NCI-H1105 treated with DMSO at 0.1 percent for 48 hours (cell line): ENCODE results near the gene ELP4.

Experiments
- DNase-seq: peaks from one replicate; lab custom pipeline; 2025; lab: John Stamatoyannopoulos, UW

The ELP4 gene

GRCh38 chr11:31809857-31810778 lies 300.6 kb downstream of the ELP4 start:
- peak; percentile 45 for DNase-seq

- peak; percentile 89 for DNase-seq
Observed at GRCh38 chr11:31810779-31811647, 301.4 kb downstream of the ELP4 start, which contains the start of gene PAX6. Gene PAX6 (minus strand): TSS chr11:31811322. CDS start chr11:31806411, 4,911 bp downstream.

DNA sequence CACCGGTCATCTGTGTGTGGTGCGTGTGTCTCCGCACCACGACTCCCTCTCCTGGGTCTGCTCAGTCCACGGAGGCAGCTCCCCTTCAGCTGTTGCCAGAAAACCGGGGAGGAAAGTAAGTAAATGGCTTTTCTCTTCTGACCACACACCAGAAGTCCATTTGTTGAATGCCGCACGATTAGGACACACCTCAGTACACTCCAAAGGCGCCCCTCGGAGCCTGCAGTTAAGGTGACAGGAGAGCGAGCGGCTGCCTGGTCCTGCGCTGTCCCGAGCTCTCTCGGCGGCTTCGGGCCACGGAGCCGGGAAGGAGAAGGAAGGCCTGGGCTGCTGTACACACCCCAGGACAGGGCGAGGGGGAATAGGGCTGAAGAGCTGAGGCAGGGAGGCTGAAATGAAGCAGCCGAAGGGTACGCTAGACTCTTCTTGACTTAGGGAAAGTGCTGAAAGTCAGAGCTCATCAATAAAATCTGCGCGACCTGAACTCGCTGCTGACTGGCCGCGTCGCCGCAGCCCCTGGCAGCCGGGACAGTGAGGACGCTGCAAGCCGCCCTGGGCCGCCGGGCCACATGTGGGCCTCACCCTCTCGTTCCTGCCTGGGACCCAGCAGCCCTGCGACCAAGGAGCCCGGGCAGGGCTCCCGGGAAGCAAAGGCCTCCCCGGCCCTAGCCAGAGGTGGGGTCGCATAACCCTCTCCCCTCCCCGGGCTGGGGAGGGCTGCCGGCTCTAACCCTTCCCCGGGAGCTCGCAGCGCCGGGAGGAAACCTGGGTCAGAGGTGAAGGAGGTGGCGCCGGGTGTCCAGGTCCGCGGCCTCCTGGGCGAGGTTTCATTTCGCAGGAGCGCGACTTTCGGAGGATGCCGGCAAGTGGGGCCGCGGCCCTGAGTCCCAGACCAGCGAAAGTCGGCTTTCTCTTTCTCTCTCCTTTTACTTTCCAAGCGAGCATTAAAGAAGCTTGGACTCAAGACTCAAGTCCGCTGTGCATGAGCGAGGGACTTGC lies 303.1 kb downstream of the ELP4 start:
- peak; percentile 36 for DNase-seq

DNA sequence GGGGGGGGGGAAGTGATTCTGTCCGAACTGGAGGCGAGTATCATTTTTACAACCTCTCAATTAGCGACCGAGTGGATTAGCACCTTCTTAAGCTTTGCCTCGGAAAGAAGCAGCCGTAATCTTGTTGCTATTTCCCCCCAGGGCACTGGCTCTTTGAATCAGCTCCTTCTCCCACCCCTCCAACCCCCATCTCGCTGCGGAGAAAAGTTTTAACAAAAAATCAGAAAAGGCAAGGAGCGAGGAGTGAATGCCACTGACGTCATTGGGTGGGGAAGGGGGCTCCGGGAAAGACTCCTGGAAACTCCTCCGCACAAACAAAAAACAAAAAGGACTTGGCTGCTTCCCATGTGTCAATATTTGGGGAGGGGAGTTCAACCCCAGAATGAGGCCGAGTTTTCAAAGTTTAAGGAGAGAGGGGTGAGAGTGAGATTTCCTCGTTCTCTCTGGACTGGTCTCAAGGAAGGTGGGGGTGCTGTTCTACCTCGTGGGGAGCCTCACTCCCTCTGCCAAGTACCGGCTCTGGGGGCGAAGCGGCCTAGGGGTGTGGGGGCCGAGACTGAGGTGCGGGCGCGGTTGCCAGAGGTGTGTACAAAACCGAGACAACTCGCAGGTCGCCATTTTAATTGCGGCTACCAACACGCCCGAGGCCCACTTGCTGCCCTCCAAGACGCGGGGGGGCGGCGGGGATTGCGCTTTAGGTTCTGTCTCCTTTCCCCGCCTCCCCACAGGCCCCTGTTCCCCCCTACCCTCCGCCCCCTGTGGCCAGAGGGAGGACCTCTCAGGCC lies 304.0 kb downstream of the ELP4 start:
- no peak for DNase-seq

DNA sequence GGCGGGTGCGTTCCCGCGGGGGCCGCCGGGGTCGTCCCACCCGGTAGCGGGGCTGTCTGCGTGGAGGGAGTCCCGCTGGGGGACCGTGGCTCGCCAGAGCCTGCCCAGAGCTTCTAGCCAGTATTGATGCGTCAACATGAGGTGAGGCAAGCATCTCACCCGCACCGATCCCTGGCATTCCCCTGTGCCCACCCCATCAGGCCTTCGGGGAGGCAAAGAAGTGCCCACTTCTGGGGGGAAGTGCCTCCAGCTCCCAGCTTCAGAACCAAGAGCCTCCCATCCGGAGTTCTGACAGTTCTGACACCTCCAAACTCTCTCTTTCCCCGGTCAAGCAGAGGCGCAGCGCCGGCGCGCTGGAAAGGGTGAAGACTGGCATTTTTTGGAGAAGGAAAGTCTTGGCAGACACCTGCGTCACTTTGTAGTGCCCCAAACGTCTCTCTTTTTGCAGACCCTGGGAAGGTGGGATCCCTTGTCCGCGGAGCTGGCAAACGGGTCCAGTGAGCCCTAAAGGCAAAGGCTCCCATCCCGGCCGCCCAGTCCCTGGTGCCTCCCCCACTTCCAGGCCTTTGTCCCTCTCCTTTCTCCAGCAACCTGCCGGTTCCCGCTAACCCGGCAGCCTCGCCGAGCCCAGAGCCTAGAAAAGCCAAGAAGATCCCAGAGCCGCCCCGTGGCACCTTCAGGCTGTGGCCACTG lies 304.8 kb downstream of the ELP4 start:
- no peak for DNase-seq

DNA sequence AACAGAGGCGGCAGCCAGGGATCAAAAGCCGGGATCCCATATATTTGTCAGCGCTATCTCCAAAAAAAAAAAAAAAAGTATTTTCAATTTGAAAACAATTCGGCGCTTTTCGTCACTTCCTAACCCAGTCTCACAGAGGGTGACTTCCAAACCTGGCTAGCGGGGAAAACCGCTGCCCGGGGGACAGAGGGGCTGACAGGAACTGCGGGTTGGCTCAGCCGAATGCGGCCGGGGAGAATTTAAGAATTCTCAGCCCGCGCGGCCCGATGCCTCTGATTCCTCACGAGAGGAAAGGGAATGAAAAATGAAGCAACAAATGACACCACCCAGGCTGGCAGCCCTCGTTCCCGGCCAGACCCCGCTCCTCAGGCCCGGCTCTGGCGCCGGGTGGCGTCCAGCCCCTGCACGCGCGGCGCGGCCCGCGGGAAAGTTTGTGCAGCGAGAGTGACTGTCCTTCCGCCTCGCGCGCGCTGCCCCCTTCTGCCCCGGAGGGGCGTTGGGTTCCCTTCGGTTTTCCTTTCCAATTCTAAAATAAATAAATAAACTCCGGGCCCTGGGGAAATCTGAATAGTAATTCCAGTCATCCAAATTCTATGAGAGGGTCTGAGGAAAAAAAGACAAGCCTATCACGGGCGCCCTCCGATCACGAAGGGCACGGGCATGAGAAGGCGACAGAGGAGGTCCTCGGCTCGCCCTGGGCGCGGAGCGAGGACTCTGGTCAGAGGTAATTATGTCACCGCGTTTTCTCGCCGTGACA lies 306.3 kb downstream of the ELP4 start:
- no peak for DNase-seq

DNA sequence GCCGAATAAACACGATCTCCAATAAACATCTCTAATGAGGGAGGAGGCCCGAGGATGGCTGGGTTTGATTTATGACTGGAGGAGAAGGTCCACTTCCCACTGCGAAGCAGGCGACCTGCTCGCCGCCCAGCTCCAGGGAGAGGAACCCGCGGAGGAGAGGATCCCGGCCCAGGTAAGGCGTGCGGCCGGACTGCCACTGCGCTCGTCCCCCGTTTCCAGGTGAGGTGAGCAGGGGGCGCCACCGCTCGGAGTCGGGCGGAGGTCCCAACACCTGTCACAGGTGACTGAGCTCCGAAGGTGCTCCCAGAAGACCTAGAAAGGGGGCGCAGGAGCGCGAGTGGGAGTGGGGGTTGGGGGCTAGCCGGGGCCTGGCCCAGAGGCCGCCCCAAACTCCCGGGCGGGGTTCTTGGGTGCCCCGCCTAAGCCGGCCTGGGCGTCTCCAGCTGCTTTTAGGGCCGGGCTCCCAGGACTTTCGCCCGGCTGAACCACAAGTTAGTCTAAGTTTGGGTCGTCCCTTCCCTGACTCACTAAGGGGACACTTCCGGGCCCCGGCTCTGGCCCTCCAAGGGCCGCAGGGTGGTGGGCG lies 307.0 kb downstream of the ELP4 start:
- peak; percentile 29 for DNase-seq

DNA sequence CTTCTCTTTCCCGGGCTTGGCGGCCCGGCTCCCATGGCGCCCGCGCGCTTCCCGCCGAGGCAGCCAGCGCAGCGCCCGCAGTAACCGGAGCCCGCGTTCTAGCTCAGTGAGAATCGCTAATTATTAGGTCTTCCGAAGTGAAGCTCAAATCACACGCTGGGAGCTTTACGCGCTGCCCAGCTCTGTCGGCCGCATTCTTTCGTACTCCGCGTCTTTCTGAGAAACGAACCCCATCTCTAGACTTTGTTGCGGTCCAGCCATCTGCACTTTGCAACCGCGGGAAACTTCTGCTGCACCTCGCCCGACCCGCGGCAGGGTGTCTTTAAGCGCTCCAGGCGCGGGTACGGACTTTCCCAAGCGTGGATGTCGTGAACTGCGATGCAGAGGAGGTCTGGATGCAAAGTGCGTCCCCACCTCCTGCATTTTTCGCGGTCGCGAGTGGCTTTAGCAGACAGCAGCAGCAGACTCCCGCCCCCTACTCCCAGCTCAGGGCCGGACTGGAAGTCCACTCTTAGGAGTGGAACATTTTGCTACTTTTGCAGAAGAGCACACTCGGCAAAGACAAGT lies 307.6 kb downstream of the ELP4 start:
- DNase-seq = peak; percentile 39

DNA sequence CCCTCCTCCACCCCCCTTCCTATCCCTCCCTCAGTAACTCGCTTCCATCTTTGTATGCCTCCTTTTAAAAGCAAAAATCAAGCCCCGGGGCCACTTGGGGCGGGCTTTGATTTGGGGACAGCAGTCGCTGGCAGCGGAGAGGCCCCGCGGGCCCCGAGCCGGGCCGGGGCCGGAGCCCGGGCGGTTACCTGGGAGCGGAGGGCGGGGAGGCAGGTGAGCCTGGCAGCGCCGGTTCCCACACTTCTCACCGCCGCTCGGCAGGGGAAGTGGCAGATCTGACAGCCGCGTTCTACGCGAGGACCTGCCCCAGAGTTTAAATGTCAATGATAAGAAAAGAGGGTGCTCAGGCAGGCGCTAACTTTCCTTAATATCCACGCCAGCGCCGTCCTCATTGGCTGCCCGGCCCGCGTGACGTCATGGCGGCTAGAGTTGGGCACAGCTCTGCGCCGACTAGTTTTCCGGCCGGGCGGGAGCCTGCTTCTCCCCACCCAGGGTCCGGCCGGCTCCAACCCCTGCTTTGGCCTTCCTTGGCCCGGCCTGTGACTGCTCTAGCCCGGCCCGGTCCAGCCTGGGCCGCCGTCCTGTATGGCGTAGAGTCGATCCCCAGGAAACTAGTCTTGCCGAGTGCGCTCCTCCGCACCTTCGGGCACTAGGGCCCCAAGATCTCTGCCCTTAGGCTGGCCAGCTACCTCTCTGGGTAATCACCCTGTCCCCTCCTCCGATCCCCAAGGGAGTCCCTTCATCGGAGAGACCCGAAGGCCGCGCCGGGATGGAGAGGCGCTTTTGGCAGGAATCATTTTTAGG lies 308.3 kb downstream of the ELP4 start:
- DNase-seq = no peak

GRCh38 chr11:31818425-31818755 lies 308.8 kb downstream of the ELP4 start:
- no peak for DNase-seq

GRCh38 chr11:31818874-31819331 lies 309.3 kb downstream of the ELP4 start:
- no peak for DNase-seq

- no peak for DNase-seq
Observed at GRCh38 chr11:31819621-31820437, 310.3 kb downstream of the ELP4 start.

DNA sequence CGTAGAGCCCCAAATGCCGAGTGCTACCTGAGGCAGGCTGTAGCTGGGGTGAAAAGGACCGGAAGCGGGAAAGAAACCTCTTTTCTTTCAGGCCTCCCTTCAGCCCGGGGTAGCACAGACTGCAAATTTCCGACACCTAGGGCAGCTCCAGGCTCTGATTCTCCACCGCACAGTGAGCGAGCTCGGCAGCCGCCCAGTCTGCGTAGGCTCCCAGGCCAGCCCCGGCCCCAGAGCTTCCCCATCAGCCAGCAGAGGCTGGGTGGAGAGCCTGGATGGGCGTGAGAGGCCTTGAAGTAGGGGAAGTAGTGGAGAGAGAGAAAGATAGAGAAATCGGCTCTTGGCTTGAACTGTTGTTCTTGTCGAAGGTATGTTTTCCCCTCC lies 310.9 kb downstream of the ELP4 start:
- no peak for DNase-seq

DNA sequence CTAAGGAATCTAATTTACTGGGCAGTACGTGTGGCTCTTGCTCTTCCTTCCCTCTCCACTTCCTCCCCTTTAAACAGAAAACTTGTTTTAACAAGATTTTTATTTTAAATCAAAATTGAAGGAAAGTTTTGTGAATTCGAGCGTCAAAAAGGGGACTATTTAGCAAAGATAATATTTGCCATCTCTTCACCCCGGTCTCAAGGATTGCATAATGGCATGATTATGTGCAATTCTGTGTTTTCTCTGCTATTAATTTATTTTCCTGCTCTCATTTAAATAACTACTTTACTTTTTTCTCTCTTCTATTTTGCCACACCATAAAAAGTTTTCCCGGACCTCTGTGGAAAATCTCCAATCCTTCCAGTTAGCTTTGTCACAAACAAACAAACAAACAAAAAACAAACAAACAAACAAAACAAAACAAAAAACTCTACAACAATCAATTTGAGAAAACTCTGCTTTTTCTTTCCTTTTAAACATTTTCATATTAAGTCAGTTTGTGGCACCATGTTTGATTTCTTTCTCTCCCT lies 311.7 kb downstream of the ELP4 start:
- no peak for DNase-seq

DNA sequence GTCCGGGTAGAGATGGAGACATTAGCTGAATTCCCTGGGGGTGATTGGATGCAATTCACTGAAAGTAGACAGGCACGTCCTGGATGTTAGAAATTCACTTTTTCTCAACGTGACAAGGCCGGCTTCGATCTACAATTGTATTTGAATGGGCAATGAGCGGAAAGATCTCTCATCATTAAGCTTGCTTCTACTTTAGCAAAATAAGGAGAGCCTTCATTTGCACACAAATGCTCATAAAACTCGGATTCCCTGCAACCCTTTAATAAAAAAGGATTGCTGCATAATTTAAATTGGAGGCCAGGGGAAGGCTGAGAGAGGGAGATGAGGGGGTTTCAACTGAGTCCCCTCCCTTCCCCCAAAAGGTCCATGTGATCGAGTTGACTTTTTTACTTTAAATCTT lies 312.2 kb downstream of the ELP4 start:
- no peak for DNase-seq

DNA sequence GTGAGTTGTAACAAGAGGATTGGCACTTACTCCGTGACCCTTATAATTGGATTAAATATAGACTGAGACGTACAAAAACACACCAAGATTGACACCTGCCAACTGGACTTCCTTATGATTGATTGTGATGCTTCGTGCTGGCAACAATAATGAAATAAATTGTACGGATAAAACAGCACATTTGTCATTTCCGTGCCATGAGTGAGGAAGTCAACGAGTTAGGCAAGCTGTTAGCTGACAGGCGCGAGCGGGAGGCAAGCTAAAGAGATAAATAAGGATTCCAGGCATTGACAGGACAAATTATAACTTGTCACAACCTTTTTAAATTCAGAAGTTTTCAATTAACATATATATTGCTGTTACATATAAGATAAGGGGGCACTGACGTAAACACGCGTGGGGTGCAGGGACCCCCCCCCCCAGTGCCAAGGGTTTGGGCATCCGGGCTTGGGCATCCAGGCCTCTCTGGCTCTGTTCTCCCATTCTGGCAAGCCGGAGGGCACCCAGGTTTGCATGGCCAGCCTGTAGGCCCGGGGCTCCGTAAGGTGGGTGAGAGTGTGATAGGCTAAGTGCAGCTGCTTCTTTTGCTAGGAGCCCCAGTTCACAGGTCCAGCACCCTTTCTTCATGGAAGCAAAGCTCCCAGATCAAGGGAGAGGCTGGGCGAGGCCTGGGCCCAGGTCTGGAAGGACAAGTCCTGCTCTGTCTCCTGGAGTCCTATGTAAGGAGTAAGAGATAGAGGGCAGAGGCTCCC lies 312.8 kb downstream of the ELP4 start:
- no peak for DNase-seq
